ENCODE data around the gene SNRNP25.
A peak's percentile ranks its signal among the peaks of the same experiment; 100 is the strongest.

The SNRNP25 gene

DNA sequence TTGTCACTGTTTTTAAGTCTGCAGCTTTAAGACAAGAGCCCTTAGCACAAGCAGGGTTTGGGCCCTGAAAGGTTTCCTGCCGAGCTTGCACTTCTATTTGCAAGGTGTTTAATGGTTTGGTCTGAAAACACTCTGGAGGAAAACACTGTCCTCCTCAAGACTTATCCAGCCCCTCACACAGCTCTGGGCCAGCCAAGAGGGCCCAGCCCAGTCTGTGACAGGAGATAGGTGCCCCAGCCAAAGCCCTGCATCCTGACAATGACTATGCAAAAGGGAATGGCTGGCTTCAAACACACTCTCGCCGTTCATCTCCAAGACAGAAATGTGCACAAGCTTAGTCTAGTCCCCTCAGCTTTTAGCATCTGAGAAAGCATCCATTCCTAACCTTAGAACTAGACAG, 51.3 kb downstream of the SNRNP25 start:
- no peak for DNase-seq (ENCODE audit: low spot score)

DNA sequence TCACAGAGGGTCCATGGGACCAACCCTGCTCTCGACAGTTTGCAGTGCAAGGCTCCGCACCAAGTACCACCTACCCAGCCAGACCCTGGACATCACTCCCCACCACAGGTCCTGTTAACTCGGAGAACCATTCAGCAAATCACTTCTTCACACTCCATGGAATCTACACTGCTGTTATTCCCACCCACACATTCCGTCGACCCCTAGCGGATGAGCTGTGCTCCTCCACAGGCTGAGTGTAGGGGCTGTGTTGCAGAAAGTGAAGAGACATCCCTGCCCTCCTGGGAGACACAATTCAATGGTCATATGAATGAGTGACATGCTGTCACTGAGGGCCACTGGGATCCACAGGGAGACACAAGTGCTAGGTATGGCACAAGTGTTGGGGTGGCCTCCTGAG, 51.9 kb downstream of the SNRNP25 start:
- no peak for DNase-seq (ENCODE audit: low spot score)

DNA sequence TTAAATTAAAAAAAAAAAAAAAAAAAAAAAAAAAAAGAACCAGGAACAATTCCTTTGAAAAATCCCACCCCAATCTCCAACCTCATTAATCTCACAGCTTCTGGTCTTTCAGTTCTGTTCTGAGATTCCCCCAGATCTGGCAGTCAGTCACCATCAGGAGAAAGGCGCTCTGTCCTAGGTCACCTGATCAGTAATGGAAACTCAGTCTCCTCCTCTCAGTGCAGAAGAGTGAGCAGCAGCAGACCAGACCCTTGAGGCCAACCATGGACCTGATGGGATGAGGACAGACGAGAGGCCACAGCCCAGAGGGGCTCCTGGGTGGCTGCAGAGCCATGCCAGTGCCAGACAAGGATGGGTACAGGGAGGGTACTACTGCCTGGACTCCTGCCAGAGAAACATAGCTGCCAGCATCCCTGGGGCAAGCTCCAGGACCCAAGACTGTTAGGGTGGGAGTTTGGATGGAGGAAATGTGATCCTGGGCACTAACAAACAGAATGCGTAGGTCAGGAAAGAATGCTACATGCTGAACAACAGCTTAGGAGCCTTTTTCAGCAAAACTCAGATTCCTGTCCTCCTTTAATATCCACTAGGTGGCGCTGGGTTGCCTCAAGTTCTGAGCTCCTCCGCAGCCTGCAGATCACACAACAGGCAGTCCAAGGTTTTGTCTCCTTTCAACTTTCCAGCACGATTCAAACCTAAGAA, 53.1 kb downstream of the SNRNP25 start:
- DNase-seq (ENCODE audit: low spot score) = peak; percentile 92

Data from Ammon's horn (tissue), 1 donor.